DMS 273 (cell line): ENCODE data around the gene BTAF1.
"Not testable (repeated sequence)": the region's sequence is repeated elsewhere in the genome, so short reads cannot be mapped to it uniquely, and the experiment has no call there.

ENCODE experiments used
- DNase-seq: peaks from one replicate; lab custom pipeline; 2025; ENCODE audit not compliant: unreplicated experiment; lab: John Stamatoyannopoulos, UW

Gene BTAF1

DNA sequence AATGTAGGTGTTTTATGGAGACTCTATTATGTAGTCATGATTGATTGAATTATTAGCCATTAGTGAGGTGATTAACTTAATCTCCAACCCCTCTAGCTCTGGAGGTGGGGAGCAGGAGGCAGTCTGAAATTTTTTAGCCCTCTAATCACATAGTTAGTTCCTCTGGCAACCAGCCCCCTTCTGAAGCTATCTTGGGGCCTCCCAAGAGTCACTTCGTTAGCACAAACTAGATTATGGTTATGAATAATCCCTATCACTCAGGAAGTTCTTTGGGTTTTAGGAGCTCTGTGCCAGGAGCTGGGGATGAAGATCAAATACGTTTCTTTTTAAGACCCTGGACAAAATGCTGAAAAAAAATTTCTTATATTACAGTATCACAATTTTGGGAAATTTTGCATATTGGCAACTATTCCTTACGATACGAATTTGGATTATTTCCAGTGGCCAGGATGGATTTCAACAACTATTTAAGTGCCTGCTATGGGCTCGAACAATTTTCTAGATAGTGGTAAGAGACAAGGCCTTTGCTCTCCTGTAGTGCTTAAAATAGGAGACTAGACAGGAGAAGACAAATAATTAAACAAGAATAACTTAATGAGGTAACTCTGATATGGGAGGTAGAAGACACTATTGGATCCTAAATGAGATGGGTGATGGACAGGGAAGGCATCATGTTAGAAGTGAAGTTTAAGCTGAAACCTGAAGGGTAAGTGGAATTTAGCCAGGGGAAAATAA, 52.9 kb downstream of the BTAF1 start:
- no peak for DNase-seq

DNA sequence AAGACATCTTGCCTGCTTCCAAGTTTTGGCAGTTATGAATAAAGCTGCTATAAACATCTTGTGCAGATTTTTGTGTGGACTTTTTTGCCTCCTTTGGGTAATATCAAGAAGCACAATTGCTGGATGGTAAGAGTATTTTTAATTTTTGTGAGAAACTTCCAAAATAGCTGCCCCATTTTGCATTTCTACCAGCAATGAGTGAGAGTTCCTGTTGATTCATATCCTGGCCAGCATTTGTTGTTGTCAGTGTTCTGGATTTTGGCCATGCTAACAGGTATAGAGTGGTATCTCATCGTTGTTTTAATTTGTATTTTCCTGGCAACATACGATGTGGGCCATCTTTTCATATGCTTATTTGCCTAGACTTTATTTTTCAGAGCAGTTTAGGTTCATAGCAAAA, 53.9 kb downstream of the BTAF1 start:
- DNase-seq, result no peak

DNA sequence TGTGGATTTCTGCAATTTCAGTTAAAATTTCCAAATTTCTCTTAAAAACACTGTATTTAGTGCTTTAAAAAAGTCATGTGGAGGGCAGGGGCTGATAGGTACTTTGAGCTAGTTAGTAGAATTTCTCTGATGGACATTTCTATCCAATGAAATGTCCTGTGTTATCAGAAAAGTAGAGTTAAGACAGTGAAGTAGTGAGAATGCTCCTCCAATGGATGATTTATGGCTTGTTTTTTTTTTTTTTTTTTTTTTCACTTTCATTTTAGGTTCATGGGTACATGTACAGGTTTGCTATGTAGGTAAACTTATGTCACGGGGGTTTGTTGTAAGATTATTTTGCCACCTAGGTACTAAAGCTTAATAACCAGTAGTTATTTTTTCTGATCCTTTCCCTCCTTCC, 55.0 kb downstream of the BTAF1 start:
- no peak for DNase-seq

DNA sequence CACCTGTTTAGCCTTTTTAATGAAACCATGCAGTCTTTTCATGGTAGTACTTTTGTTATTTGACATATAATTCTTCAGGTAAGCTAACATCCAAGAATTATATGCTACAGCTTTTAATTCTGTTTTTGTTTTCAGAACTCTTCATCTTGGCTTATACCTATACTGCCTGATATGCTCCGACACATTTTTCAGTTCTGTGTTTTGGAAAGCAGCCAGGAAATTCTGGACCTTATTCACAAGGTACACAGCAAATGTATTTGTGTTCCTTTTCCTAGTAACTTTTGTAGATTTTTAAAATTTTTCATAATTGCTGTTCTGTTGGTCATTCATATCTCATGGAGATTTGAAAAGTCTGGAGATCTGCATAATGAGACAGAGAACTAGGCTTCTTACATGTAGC, 56.7 kb downstream of the BTAF1 start:
- DNase-seq, result no peak

DNA sequence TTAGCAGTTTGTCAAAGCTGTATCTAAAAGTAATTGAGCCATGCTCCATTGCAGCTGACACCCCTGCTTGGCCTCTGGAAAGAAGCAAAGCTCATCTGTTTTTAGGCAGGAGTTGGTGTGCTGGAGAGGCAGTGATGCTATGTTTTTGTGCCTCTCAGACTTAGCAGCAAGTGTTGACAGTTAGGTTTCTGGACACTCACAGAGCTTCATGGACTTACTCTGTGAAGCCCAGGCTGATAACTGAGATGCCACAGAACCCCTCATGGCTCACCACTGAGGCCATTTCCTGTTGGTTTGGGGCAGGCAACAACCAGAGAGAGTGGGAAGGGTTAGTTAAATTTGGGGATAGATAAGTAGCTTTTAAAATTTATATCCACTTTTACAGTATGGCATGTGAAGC, 59.8 kb downstream of the BTAF1 start:
- no peak for DNase-seq

DNA sequence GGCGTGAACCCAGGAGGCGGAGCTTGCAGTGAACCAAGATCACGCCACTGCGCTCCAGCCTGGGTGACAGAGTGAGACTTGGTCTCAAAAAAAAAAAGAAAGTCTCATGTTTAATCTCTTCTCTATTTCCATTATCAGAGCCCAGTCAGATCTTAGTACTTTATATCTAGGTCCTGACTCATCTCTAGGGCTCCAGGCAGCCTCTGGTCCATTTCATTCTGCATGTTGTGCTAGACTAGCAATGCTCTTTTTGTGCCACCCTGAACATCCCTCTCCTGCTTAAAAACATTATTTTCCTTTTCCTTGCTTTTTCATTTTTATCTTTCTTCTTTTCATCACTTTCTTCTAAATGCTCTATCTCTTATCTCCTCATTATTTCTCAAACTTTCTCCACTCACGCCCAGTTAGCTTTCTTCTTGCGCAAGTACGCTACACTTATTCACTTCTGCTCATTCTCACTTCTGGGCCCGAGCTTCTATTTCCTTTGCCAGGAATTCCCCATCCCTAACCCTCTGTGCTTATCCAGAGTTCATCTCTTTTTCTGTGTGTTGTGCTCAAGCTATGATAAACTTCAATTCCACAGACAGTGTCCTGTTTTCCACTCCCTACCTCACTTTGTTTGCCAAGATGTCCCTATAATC, 63.9 kb downstream of the BTAF1 start:
- DNase-seq, result no peak

DNA sequence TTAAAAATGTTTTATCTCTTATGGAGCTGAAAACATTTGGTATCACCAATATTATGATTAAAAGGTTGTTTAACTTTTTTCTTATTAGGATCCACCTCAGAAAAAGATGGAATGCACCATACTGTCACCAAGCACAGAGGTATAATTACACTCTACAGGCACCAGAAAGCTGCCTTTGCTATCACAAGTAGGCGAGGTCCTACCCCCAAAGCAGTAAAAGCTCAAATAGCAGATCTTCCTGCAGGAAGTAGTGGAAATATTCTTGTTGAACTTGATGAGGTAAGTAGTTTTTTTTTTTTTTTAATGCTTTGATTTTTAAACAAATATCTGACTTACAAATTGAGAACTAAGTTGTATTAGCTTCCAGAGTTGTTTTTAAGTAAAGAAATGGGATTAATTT, 68.5 kb downstream of the BTAF1 start:
- no peak for DNase-seq

DNA sequence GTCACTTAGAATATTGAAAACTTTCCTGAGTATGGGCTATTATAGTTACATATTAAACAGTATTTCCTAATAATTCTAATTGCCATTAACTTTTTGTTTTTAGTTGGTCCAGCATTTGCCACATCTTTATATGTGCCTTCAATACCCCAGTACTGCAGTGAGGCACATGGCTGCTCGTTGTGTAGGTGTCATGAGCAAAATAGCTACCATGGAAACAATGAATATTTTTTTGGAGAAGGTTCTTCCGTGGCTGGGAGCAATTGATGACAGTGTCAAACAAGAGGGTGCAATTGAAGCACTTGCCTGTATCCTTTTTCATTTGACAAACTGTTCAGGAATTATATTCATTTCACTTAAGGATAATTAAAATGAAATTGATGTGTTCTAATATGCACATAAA, 72.7 kb downstream of the BTAF1 start:
- no peak for DNase-seq

DNA sequence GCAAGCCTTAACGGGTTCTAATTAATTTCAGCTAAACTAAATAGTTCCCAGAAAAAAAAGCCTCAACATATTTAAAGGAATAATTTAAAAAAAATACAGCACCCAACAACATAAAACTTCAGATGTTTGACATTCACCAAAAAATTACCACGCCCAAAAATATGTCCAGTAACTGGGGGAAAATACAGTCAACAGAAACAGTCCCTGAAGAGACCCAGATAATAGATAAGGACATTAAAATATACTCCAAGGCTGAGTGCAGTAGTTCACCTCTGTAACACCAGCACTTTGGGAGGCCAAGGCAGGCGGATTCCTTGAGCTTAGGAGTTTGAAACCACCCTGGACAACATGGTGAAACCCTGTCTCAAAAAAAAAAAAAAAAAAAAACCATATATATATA, 78.0 kb downstream of the BTAF1 start:
- DNase-seq, result no peak

DNA sequence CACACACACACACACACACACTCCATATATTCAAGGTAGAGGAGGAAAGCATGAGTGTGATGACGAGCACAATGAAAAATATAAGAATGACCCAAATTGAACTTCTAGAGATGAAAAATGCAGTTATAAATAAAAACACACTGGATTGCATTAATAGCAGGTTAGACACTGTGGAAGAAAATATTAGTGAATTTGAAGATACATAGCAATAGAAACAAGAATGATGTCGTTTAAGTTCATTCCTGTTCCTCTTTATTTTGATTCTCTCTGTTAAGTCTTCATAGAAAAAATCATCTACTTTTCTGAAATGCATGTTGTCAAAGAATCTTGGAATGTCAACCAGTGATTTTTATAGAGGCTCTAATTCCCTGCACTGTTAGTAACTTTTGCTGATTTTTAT, 78.4 kb downstream of the BTAF1 start:
- no peak for DNase-seq

DNA sequence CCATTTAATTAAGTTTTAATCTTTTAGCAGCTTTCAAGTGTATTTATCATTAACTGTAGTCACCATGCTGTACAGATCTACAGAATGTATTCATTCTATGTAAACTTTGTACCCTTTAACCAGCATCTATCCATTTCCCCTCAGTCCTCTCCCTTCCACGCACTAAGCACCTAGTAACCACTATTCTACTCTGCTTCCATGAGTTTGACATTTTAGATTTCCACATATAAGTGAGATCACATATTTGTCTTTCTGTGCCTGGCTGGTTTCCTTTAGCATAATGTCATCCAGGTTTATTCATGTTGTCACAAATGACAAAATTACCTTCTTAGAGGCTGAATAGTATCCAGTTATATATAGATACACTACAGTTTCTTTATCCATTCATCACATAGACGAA, 79.7 kb downstream of the BTAF1 start:
- no peak for DNase-seq

DNA sequence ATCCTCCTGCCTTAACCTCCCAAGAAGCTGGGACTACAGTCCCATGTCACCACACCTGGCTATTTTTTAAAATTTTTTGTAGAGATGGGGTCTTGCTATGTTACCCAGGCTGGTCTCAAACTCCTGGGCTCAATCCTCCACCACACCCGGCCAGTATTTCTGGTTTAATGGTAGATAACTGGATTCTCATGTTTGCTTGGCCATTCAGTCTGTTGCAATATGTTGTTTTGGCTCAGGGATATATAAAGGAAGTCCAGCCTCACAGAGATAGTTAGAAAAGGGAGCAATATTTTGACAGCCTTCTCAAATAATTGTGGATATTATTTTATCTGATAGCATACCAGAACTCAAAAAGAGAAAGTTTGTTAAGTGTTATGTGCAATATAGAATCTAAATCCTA, 82.4 kb downstream of the BTAF1 start:
- DNase-seq, result no peak

DNA sequence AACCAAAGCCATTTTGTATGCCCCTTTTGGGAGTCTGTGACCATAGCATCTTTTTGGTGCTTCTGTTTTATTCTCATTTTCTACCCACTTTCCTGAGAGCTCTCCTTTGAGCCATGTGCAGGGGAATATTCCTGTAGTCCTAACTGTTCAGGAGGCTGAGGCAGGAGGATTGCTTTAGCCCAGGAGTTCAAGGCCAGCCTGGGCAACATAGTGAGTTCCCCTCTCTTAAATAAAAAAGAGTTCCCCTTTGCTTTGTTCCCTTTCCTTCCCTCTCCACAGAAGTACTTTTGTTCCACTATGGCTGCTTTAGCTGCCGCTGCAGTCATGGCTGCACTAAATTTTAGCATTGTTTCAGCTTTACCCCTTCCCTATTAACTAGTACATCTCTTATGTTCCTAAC, 85.9 kb downstream of the BTAF1 start:
- no peak for DNase-seq

DNA sequence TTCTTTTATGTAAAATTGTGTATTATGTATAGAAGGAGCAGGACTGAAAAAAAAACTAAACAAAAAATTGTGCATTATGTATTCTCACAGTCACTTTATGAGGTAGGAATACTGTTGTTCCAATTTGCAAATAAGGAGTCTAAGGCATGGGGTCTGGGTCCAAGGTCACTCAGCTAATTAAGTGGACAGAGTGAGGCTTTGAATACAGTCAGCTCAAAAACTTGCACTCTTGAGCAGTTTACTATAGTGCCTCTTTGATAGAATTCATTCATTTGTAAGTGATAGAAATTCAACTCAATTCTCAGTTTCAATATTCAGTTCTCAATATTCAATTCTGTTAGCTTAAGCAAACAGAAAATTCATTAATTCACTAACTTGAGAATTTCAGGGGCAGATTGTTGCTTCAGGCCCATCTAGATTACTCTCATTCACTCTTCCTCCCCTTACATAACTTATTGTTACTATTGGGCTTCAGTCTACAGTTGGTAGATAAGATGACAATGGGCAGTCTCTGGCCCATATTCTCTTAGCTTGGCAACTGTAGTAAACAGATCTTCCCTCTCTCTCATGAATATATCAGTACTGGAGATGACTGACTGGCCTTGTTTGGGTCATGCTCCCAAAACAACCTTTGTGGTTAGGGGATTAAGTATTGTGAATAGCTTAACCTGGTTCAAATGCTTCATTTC, 86.6 kb downstream of the BTAF1 start:
- DNase-seq, result no peak

DNA sequence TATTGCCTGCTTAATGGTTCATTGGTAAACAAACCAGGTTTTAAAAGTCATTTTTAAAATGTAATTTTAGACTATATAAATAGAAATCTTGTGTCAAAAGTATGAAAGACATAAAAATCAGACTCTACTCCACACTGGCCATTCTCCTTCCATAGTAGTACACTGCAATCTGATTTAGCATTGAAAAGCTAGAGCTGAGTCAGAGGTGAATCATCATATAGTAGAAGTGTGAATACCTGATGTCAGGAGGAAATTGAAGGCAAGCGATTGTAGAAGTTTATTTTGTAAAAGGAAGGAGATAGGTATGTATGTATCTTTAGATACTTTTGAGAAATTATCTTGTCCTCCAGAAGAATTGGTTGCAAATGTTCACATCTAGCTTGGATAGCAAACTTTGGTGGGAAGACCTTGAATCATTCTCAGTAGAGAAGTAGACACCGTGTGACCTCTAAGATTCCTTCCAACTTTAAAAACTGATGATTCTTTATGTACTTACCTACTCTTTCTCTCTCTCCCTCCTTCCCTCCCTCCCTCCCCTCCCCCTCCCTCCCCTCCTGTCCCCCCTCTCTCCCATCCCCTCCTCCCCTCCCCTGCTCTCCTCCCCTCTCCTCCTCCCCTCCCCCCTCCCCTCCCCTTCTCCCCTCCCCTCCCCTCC, 88.1 kb downstream of the BTAF1 start:
- DNase-seq, result no peak

DNA sequence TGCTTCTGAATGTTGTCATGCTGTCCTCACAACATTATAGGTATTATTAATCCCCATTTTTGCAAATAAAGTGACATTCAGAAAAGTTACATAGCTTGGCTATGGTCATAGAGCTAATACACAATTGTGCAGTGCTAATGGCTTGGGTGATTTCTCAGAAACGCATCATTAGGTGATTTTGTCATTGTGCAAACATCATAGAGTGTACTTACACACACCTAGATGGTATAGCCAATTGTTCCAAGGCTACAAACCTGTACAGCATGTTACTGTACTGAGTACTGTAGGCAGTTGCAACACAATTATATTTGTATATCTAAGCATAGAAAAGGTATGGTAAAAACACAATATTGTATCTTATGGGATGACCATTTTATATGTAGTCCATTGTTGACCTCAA, 91.0 kb downstream of the BTAF1 start:
- no peak for DNase-seq

DNA sequence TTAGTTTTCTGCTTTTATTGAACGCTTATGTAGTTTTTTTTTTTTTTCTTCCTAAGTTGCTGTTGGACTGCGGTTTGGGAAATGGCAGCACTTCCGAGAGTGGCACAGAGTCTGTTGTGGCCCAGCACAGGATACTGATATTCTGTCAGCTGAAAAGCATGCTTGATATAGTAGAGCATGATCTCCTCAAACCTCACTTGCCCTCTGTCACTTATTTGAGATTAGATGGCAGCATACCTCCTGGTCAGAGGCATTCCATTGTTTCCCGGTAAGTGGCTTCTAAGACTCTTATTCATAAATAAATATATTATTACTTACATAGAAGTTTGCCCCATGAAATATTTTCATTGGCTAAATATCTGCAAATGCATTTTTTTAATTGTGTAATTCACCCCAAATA, 101.1 kb downstream of the BTAF1 start:
- no peak for DNase-seq

DNA sequence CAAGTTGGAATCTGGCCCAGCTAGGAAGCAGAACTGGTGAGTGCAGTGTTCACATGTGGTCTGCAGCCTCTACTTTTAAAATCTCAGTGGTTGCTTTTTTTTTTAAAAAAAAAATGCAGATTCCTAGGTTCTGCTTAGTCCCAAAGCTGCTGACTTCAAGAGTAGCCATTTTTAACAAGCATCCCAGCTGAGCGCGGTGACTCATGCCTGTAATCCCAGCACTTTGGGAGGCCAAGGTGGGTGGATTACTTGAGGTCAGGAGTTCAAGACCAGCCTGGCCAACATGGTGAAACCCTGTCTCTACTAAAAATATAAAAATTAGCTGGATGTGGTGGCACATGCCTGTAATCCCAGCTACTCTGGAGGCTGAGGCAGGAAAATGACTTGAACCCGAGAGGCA, 101.8 kb downstream of the BTAF1 start:
- DNase-seq, result not testable (repeated sequence)

DNA sequence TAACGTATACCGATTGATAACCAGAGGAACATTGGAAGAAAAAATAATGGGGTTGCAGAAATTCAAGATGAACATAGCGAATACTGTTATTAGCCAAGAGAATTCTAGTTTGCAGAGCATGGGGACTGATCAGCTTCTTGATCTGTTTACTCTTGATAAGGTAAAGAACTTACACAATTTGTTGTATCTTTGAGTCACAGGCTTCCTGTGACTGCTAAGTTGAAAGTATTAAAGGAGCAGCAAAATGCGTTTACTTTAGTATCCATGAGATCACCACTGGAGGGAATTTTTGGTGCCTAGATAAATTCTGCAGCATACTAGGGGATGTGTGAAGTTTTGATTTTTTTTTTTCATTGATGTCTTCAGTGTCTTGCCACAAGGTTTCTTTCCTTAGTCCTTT, 103.6 kb downstream of the BTAF1 start:
- DNase-seq, result no peak

DNA sequence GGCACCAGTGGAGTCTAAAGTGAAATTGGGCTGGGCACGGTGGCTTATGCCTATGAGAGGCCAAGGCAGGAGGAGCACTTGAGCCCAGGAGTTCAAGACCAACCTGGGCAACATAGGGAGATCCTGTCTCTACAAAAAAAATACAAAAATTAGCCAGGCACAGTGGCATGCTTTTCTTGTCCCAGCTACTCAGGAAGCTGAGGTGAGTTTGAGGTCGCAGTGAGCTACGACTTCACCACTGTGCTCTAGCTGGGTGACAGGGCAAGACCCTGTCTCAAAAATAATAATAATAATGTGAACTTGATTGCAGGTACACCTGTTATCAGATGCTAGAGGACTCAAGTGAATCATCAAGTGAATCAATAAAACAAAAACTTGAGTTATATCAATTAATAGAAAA, 108.0 kb downstream of the BTAF1 start:
- DNase-seq, result no peak

DNA sequence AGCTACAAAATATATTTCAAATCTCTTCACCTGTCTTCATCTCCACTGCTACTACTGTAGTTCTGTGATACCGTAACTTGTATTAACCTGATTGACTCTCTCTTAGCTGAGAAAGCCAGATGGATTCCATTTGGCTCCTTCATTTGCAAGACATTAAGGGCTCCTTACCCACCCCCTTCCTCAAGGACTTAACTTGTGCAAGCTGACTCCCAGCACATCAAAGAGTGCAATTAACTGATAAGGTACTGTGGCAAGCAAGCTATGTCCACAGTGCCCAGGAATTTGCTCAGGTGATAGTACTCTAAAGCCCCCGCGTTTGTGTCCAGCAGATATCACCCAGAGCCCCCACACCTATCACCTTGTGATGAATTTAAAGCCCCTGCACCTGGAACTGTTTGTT, 109.5 kb downstream of the BTAF1 start:
- DNase-seq, result not testable (repeated sequence)

DNA sequence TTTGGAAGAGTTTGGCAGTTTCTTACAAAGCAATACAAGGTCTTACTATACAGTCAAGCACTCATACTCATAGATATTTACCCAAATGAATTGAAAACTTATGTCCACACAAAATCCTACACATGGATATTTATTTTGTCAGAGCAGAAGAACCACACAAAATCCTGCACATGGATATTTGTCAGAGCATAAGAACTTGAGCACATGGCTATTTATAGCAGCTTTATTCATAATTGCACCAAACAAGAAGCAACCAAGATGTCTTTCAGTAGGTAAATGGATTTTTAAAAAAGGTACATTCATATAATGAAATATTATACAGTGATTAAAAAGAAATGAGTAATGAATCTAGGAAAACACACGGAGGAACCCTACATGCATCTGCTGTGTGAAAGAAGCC, 115.4 kb downstream of the BTAF1 start:
- DNase-seq, result no peak
